GM23338 (cell line): ENCODE results near the gene ZNRF2. TPM values are rescaled to one million over a fixed set of nuclear protein-coding genes. Genes with fewer than 3 reads are reported as not detected.

Experiments used
- ATAC-seq: fragments of 200-7000 bp; cut with Tn5 transposase; 3 replicates; pipeline ENCODE4 v1.9.1; 2020
- DNase-seq: peaks from one replicate; pipeline ENCODE4 v3.0.0-alpha.2; 2015; ENCODE audit warnings: low spot score
- H2AFZ ChIP-seq: fragments of 200-600 bp; sonication (generic); 2 replicates; pipeline ENCODE4 v1.8.0; 2016; ENCODE audit warnings: antibody characterized with exemption, mild to moderate bottlenecking, moderate library complexity
- H3F3A ChIP-seq: fragments of 200-600 bp; sonication (generic); replicated peaks from 2 replicates; pipeline ENCODE4 v1.8.0; 2017; ENCODE audit warnings: antibody characterized with exemption, mixed run types, low read depth
- H3K27ac ChIP-seq: fragments of 200-600 bp; sonication (generic); 2 replicates; pipeline ENCODE4 v1.6.1; 2016; ENCODE audit warnings: low read depth
- H3K27me3 ChIP-seq: fragments of 200-600 bp; sonication (generic); 2 replicates; pipeline ENCODE4 v1.8.0; 2016; ENCODE audit warnings: mild to moderate bottlenecking, mixed run types, moderate library complexity; ENCODE audit not compliant: insufficient read depth
- H3K36me3 ChIP-seq: fragments of 200-600 bp; sonication (generic); 2 replicates; pipeline ENCODE4 v1.8.0; 2016; ENCODE audit warnings: mild to moderate bottlenecking; ENCODE audit not compliant: insufficient read depth
- H3K4me1 ChIP-seq: fragments of 200-600 bp; sonication (generic); 2 replicates; pipeline ENCODE4 v1.8.0; 2016; ENCODE audit warnings: mild to moderate bottlenecking, moderate library complexity; ENCODE audit not compliant: insufficient read depth
- H3K4me2 ChIP-seq: fragments of 200-600 bp; sonication (generic); 2 replicates; pipeline ENCODE4 v1.7.1; 2017; ENCODE audit warnings: mixed run types
- H3K4me3 ChIP-seq: fragments of 200-600 bp; sonication (generic); 2 replicates; pipeline ENCODE4 v1.6.1; 2016; ENCODE audit warnings: mixed run types
- H3K79me2 ChIP-seq: fragments of 200-600 bp; sonication (generic); replicated peaks from 2 replicates; pipeline ENCODE4 v1.8.0; 2017; ENCODE audit warnings: mild to moderate bottlenecking; ENCODE audit not compliant: insufficient read depth
- H3K9me2 ChIP-seq: fragments of 200-600 bp; sonication (generic); 2 replicates; pipeline ENCODE4 v1.8.0; 2017; ENCODE audit not compliant: insufficient read depth
- H4K20me1 ChIP-seq: fragments of 200-600 bp; sonication (generic); replicated peaks from 2 replicates; pipeline ENCODE4 v1.8.0; 2017; ENCODE audit warnings: mild to moderate bottlenecking; ENCODE audit not compliant: insufficient read depth
- H3K27ac Mint-ChIP-seq: 2 replicates; pipeline ENCODE4 v1.8.0; 2020; ENCODE audit warnings: inconsistent platforms, mild to moderate bottlenecking, moderate library complexity, mixed read lengths
- H3K27me3 Mint-ChIP-seq: 3 replicates; pipeline ENCODE4 v1.8.0; 2022; ENCODE audit warnings: low read depth, mild to moderate bottlenecking, moderate library complexity, mixed read lengths, inconsistent platforms; ENCODE audit not compliant: insufficient read depth, poor library complexity
- H3K36me3 Mint-ChIP-seq: 3 replicates; pipeline ENCODE4 v1.8.0; 2021; ENCODE audit warnings: low read depth, mild to moderate bottlenecking, inconsistent platforms, moderate library complexity, mixed read lengths
- H3K4me1 Mint-ChIP-seq: 3 replicates; pipeline ENCODE4 v1.8.0; 2020; ENCODE audit warnings: mild to moderate bottlenecking, inconsistent platforms, mixed read lengths
- H3K4me3 Mint-ChIP-seq: 3 replicates; pipeline ENCODE4 v1.8.0; 2021; ENCODE audit warnings: moderate library complexity, mild to moderate bottlenecking, inconsistent platforms, mixed read lengths
- H3K9me3 Mint-ChIP-seq: 3 replicates; pipeline ENCODE4 v1.8.0; 2020; ENCODE audit warnings: moderate library complexity, mild to moderate bottlenecking, inconsistent platforms, mixed read lengths
- CREB1 ChIP-seq: fragments of 250-450 bp; sonication (Bioruptor Pico); IDR thresholded peaks from 2 replicates; pipeline ENCODE4 v1.5.0; 2020; ENCODE audit warnings: low read depth, mild to moderate bottlenecking, moderate library complexity
- ETS1 ChIP-seq: IDR thresholded peaks from 2 replicates; pipeline ENCODE4 v1.6.1; 2016; ENCODE audit warnings: antibody characterized with exemption
- EZH2 ChIP-seq: fragments of 200-600 bp; sonication (generic); IDR thresholded peaks from one replicate; pipeline ENCODE4 v1.8.0; 2017; ENCODE audit warnings: antibody characterized with exemption, mild to moderate bottlenecking, low read depth; ENCODE audit not compliant: unreplicated experiment
- EZH2phosphoT487 ChIP-seq: fragments of 200-600 bp; sonication (generic); IDR thresholded peaks from one replicate; pipeline ENCODE4 v1.8.1; 2018; ENCODE audit warnings: antibody characterized with exemption; ENCODE audit not compliant: unreplicated experiment
- JUNB ChIP-seq: IDR thresholded peaks from one replicate; pipeline ENCODE4 v1.6.1; 2016; ENCODE audit warnings: antibody characterized with exemption; ENCODE audit not compliant: unreplicated experiment
- REST ChIP-seq: IDR thresholded peaks from one replicate; pipeline ENCODE4 v1.6.1; 2018; ENCODE audit warnings: antibody characterized with exemption; ENCODE audit not compliant: unreplicated experiment
- STAT1 ChIP-seq: IDR thresholded peaks from one replicate; pipeline ENCODE4 v1.6.1; 2016; ENCODE audit warnings: antibody characterized with exemption; ENCODE audit not compliant: unreplicated experiment
- ZNF462 ChIP-seq: fragments of 250-450 bp; sonication (Bioruptor Pico); IDR thresholded peaks from 2 replicates; pipeline ENCODE4 v1.5.0; 2020; ENCODE audit warnings: mild to moderate bottlenecking, moderate library complexity
- polyA plus RNA-seq: library from polyadenylated mRNA; unstranded; fragments of >200 nt; fragmentation: Nextera tagmentation; extraction: Ambion mirVana; gene quantifications from 2 replicates; pipeline ENCODE4 v1.2.1, GENCODE V29; 2016
- total RNA-seq: library from RNA; depleted of rRNA; stranded (reverse); fragments of >200 nt; shearing (Covaris generic); gene quantifications from 2 replicates; pipeline ENCODE4 v1.2.3, GENCODE V29; 2014

Gene ZNRF2
- total and polyA plus RNA-seq, 2 experiments from 2014 or later: 6.0 to 34.7 TPM

GRCh38 chr7:30278849-30279652 is 5.3 kb upstream of the ZNRF2 start (continued):
- TF ChIP-seq ZNF462 (CRISPR knock-in tag) (no peak), REST (no peak)

- no peak for DNase-seq
- Histone ChIP-seq H3K4me2 (no peak overlapping the region), H3K9me2 (no peaks in the 10 kb centered on the region), H4K20me1 (no peaks in the 10 kb centered on the region), H2AFZ (no peak overlapping the region), H3K27ac (no peak overlapping the region), H3K4me3 (no peak overlapping the region), H3K27me3 (no peaks in the 10 kb centered on the region), H3K36me3 (no peaks in the 10 kb centered on the region), H3K79me2 (no peaks in the 10 kb centered on the region), H3K4me1 (peaks cover 7% of the 10 kb centered on the region), H3F3A (no peaks in the 10 kb centered on the region; the same call in 1 of the 2 replicates)
- Mint-ChIP-seq H3K27ac (no peak overlapping the region), H3K4me1 (peaks cover 18% of the 10 kb centered on the region), H3K4me3 (no peak overlapping the region), H3K36me3 (no peaks in the 10 kb centered on the region; the same call in 2 of the 3 replicates), H3K9me3 (no peaks in the 10 kb centered on the region), H3K27me3 (peaks cover 3% of the 10 kb centered on the region)
- ATAC-seq: no peak
- TF ChIP-seq JUNB (no peak), ETS1 (no peak), STAT1 (no peak), REST (no peak), CREB1 (CRISPR knock-in tag) (no peak), EZH2 (no peak), EZH2phosphoT487 (no peak)
Measured at GRCh38 chr7:30279653-30279904, 4.8 kb upstream of the ZNRF2 start.
